Measurements from ENCODE around the gene SMOC2.

DNA sequence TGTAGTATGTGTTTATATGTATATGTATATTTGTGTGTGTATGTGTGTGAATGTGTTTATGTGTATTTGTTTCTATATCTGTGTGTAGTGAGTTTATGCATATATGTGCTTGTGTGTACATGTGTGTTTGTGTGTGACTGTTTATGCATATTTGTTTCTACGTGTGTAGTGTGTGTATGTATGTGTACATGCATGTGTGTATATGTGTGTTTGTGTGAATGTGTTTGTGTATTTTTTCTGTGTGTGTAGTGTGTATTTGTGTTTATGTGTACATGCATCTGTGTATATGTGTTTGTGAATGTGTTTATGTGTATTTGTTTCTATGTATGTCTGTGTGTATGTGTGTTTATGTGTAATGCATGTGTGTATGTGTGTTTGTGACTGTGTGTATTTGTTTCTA lies 12.1 kb upstream of the SMOC2 start:
- no peak for TF ChIP-seq POLR2A (IDR thresholded peaks at IDR 0.05)
- TF ChIP-seq, protein P1, sequence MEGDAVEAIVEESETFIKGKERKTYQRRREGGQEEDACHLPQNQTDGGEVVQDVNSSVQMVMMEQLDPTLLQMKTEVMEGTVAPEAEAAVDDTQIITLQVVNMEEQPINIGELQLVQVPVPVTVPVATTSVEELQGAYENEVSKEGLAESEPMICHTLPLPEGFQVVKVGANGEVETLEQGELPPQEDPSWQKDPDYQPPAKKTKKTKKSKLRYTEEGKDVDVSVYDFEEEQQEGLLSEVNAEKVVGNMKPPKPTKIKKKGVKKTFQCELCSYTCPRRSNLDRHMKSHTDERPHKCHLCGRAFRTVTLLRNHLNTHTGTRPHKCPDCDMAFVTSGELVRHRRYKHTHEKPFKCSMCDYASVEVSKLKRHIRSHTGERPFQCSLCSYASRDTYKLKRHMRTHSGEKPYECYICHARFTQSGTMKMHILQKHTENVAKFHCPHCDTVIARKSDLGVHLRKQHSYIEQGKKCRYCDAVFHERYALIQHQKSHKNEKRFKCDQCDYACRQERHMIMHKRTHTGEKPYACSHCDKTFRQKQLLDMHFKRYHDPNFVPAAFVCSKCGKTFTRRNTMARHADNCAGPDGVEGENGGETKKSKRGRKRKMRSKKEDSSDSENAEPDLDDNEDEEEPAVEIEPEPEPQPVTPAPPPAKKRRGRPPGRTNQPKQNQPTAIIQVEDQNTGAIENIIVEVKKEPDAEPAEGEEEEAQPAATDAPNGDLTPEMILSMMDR (IDR thresholded peaks at IDR 0.05) = no peak

All from breast epithelium (tissue), 3 donors.